Stomach (tissue), 9 donors: ENCODE measurements around the gene ASTN2. TPM values are rescaled to one million over a fixed set of nuclear protein-coding genes. Genes with fewer than 3 reads are reported as not detected.

Source experiments
- DNase-seq, 2 donors: peaks; one replicate each; pipeline versions ENCODE4 v3.0.0 to v3.0.0-alpha.2; 2013 to 2019
- H3K27ac ChIP-seq, 5 donors: fragments of 200-600 bp in 4 of 5; sonication (generic) in 4 of 5; one replicate each; pipeline ENCODE4 v1.5.1; 2013 to 2019; ENCODE audit warnings: mild to moderate bottlenecking in 1 of 5, moderate library complexity in 1 of 5
- H3K27me3 ChIP-seq, 3 donors: fragments of 200-600 bp; sonication (generic); one replicate each; pipeline ENCODE4 v1.5.1; 2017 to 2019; ENCODE audit warnings: mixed run types in 1 of 3
- H3K36me3 ChIP-seq, 4 donors: fragments of 200-600 bp; sonication (generic); 1 replicate in 3 of 4; 2 replicates in 1 of 4; pipeline ENCODE4 v1.5.1; 2016 to 2019
- H3K4me1 ChIP-seq, 4 donors: fragments of 200-600 bp; sonication (generic); one replicate each; pipeline ENCODE4 v1.5.1; 2016 to 2019
- H3K4me3 ChIP-seq, 4 donors: fragments of 200-600 bp; sonication (generic) in 3 of 4; one replicate each; pipeline ENCODE4 v1.5.1; 2016 to 2019; ENCODE audit warnings: mild to moderate bottlenecking in 1 of 4
- H3K9me3 ChIP-seq, 4 donors: fragments of 200-600 bp; sonication (generic); one replicate each; pipeline ENCODE4 v1.5.1; 2016 to 2019
- CTCF ChIP-seq, 7 experiments: fragments of 450-650 bp in 4 of 7; fragments of 200-600 bp in 3 of 7; sonication (generic) in 3 of 7; IDR thresholded peaks; one replicate each; pipeline ENCODE4 v1.5.1; 2016 to 2019; ENCODE audit warnings: antibody characterized with exemption in 7 of 7, control low read depth in 2 of 7, mild to moderate bottlenecking in 1 of 7
- EP300 ChIP-seq: sonication (generic); formaldehyde crosslinking; IDR thresholded peaks from one replicate; pipeline ENCODE4 v1.6.1; 2017; ENCODE audit warnings: antibody characterized with exemption
- POLR2A ChIP-seq, 4 donors: fragments of 450-650 bp; IDR thresholded peaks; one replicate each; pipeline ENCODE4 v1.6.1; 2016; ENCODE audit warnings: antibody characterized with exemption in 4 of 4, control low read depth in 2 of 4, mild to moderate bottlenecking in 1 of 4, moderate library complexity in 1 of 4
- POLR2AphosphoS5 ChIP-seq, 3 donors: sonication (generic); formaldehyde crosslinking; IDR thresholded peaks; one replicate each; pipeline ENCODE4 v1.6.1; 2016; ENCODE audit warnings: antibody characterized with exemption in 3 of 3
- WGBS, 5 donors: extraction: QIAGEN DNeasy Blood & Tissue Kit in 3 of 5; methylation state at CpG; one replicate each; pipeline versions ENCODE4 v1.1.5 to v1.1.7; 2013 to 2018; 5-methylcytosine and 5-hydroxymethylcytosine counted together
- intact Hi-C: fragments of 100-400 bp; cut with DNase I; formaldehyde crosslinking; loops from one replicate; pipeline ENCODE4 v1.15.1; 2023; ENCODE audit warnings: low total_unique reads
- polyA plus RNA-seq, 3 donors: library from polyadenylated mRNA; stranded (reverse); fragments of 200-250 nt; gene quantifications; one replicate each; pipeline ENCODE4 v1.2.3, GENCODE V29; 2013
- total RNA-seq, 5 donors: library from RNA; depleted of rRNA; stranded (reverse); fragments of >200 nt; gene quantifications; one replicate each; pipeline versions ENCODE4 v1.1.0 to v1.2.3, GENCODE V29; 2014 to 2016
- donor health status: healthy with polysubstance abuse.
- donor health status: Bipolar disorder and iron deficiency.
- donor health status: healthy.

Gene ASTN2
- total and polyA plus RNA-seq, 8 donors = 2.1 to 22.3 (median 4.2) TPM; not detected in 1

DNA sequence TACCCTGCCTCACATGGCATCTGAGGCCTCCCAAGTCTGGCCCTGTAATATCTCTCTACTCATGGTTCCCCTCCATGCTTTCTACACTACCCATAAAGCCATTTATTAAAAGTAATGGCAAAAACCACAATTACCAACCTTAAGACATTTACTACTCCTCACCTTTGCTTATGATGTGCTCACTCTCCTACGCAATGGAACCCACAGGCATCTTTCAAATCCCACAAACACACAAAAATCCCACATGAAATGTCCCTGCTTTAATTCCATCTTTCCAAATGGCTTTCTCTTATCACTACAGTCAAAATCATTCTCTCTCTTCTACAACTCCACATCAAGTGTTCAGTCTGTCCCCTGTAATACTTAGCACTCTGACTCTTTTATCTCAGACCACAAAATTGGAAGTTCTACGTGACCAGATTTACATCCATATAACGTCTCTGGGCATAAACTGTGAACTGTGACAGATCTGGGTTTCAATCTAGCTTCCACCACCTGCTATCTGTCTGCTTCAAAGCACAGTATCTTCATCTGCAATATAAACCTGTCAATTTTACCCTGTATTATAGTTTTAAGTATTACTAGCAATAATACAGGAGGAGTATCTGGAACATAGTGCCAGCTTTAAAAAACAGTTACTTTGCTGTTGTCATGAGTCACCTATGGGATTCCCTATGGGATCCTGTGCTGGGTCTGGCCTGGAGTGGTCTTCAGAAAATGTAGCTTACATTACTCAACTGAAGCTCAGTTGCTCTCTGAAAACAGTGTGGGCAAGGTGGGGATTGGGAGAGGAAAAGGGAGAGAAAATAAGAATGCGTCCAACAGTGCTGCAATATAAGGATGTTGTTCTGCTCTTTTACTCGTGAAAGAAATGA is 864.8 kb downstream of the ASTN2 start:
- Histone ChIP-seq H3K27me3 (no peaks in the 10 kb centered on the region), H3K4me1 (peaks cover 5 to 24% (median 7%) of the 10 kb centered on the region in 4 donors), H3K27ac (peak overlapping the region in 2 of 5 donors; percentile 6 to 40), H3K4me3 (no peak overlapping the region), H3K36me3 (no peaks in the 10 kb centered on the region), H3K9me3 (no peaks in the 10 kb centered on the region)
- intact Hi-C loops = no loop called here
- 72 to 89% (median 77%) methylated on average over 5 of the region's 5 CpGs for WGBS, 5 donors
- no peak for TF ChIP-seq EP300
- DNase-seq = no peak

- no peaks in the 10 kb centered on the region for H3K36me3 ChIP-seq
- H3K27ac ChIP-seq = no peak overlapping the region
- H3K27me3 ChIP-seq = no peaks in the 10 kb centered on the region
- WGBS, 5 donors = 57 to 76% (median 67%) methylated on average over 9 of the region's 9 CpGs
- H3K4me1 ChIP-seq = peaks cover 5 to 24% (median 7%) of the 10 kb centered on the region in 4 donors
- no peak overlapping the region for H3K4me3 ChIP-seq
- intact Hi-C loops = no loop called here
- DNase-seq = peak; percentile 51 to 60
- no peaks in the 10 kb centered on the region for H3K9me3 ChIP-seq
- TF ChIP-seq POLR2AphosphoS5 (IDR thresholded peaks at IDR 0.05) (peak in 1 of 3 donors; percentile 34), CTCF (IDR thresholded peaks at IDR 0.05) (no peak)
These were observed 865.7 kb downstream of the ASTN2 start for GRCh38 chr9:116549061-116549664.

DNA sequence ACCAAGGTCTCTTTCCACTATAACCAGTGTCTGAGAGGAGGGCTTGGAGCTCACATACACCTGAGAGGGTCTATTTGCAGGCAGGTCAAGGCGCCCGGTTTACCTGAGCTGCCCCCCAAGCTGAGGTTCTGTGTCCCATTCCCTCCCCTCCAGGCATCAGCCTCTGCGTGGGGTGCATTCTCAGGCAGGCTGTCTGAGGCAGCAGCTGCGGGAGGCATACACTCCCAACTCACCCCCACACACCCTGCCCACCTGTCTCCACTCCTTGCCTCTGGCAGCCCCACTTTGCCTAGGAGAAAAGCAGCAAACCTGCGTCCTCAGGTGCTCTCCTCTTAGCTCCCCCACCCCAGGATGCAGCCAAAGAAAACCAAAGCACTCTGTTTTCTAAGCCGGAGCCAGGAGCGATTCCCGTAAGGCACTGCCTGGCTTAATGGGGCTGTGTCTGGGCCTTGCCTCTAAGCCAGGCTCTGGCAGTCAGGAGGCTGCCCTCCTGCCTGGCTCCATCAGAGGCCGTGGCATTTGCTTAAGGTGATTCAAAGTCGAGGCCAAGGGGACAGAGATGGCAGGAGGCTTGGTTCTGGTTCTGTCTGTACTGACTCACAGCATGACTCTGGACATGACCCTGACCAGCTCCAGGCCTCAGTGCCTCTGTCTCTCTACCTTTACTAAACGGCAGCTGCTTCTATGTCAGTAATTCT is 867.0 kb downstream of the ASTN2 start:
- Histone ChIP-seq H3K36me3 (no peaks in the 10 kb centered on the region), H3K4me1 (peaks cover 5 to 24% (median 7%) of the 10 kb centered on the region in 4 donors), H3K9me3 (no peaks in the 10 kb centered on the region), H3K4me3 (no peak overlapping the region), H3K27ac (peak overlapping the region in 2 of 5 donors; percentile 22 to 48), H3K27me3 (no peaks in the 10 kb centered on the region)
- TF ChIP-seq POLR2AphosphoS5 (IDR thresholded peaks at IDR 0.05) (no peak), EP300 (no peak), CTCF (IDR thresholded peaks at IDR 0.05) (no peak), POLR2A (IDR thresholded peaks at IDR 0.05) (no peak)
- intact Hi-C loops = no loop called here
- no peak for DNase-seq
- 44 to 94% (median 68%) methylated on average over 9 to 11 of the region's 11 CpGs for WGBS, 5 donors

GRCh38 chr9:116546711-116547581 is 867.9 kb downstream of the ASTN2 start:
- Histone ChIP-seq H3K4me1 (peaks cover 5 to 24% (median 7%) of the 10 kb centered on the region in 4 donors), H3K27me3 (no peaks in the 10 kb centered on the region), H3K27ac (peak overlapping the region in 2 of 5 donors; percentile 22 to 48), H3K36me3 (no peaks in the 10 kb centered on the region), H3K9me3 (no peaks in the 10 kb centered on the region), H3K4me3 (no peak overlapping the region)
- DNase-seq = peak in 1 of 2 donors; percentile 44
- TF ChIP-seq POLR2AphosphoS5 (IDR thresholded peaks at IDR 0.05) (no peak), POLR2A (IDR thresholded peaks at IDR 0.05) (no peak), CTCF (IDR thresholded peaks at IDR 0.05) (no peak), EP300 (no peak)
- WGBS, 5 donors = 70 to 80% (median 76%) methylated on average over 7 of the region's 7 CpGs
- intact Hi-C loops = no loop called here
